ENCODE results near the gene BACH2.

- no peak for TF ChIP-seq CTCF (IDR thresholded peaks at IDR 0.05)
- no peak for TF ChIP-seq POLR2A (IDR thresholded peaks at IDR 0.05)
These were observed 144.8 kb downstream of the BACH2 start for GRCh38 chr6:90151576-90152422.
